ENCODE measurements around the gene NDC1.
A peak's percentile ranks its signal among the peaks of the same experiment; 100 is the strongest.

The NDC1 gene

DNA sequence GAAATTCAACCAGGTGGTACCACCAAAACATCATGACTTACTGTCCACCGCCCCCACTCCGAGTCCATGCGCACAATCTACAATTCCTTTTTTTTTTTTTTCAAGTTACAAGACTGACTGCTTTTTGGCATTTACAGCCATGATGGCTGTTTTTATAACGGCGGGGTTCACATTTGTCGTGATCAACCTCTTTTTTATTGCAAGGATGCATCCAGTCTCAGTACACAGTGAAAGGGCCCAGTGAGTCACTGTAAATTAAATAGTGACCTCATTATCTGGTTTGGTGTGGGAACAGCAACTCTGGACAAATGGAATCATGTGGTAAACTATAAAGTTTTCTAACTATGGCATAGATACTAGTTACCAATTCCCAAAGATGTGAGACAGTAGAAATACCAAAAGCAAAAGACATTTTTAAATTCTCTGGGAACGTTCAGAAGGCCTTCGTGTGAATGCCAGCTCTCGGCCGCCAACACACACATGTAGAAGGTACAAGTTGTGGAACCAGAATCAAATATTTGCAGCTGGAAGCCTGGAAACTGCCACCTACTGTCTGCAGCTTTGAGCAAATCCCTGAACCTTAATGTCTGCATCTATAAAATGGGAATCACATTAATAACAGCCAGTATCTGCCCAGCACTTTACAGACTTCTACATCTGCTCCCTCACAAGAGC is 104.0 kb downstream of the NDC1 start:
- no peak for DNase-seq (ENCODE audit: low spot score in 2 of 2)
- no peak overlapping the region for H3K4me3 Mint-ChIP-seq
- H3K36me3 Mint-ChIP-seq: no peaks in the 10 kb centered on the region
- no peak overlapping the region for H3K27ac Mint-ChIP-seq
- ATAC-seq: no peak
- H3K4me1 Mint-ChIP-seq: no peaks in the 10 kb centered on the region
- H3K9me3 Mint-ChIP-seq: no peaks in the 10 kb centered on the region

DNA sequence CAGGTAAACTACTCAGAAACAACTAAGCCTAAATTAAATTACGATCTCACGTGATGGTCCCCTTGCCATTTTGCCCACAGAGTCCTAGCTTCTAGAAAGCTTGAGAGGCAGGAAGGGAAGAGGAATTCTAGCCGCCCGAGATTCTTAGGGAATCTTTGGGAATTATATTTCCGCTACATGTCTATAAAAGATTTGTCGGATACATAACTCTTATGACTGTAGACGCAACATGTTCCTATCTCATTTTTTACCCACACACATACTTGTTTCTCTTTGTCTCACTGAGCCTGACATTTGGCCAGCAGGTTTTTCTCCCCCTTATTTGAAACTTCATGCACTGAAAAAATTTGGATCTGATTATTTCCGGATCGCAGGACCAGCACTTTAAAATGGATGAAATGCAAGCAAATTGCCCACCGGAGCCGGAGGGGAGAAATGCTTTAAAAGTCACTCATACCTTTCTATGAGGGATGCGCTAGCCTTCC is 104.6 kb downstream of the NDC1 start:
- Mint-ChIP-seq H3K4me1 (no peaks in the 10 kb centered on the region), H3K36me3 (no peaks in the 10 kb centered on the region), H3K9me3 (no peaks in the 10 kb centered on the region), H3K4me3 (no peak overlapping the region), H3K27ac (no peak overlapping the region)
- ATAC-seq (no peak), DNase-seq (ENCODE audit: low spot score in 2 of 2) (no peak)

DNA sequence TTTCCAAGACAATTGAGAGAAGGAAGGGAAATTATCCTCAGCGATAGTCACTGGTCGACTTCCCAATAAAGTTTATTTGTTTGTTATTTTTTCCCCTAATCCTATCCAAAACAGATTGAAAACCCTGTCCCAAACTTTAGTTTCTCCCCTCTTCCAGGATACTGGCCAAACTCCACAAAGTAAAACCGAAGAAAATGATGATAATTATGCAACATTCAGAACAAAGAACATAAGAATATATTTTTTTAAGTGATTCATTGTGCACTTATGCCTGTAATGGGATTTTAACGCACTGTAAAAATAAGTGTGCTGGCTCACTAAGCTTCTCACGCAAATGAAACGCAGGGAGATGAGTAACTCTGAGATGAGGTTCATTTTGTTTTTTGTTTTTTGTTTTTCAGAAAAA is 105.2 kb downstream of the NDC1 start:
- DNase-seq (ENCODE audit: low spot score in 2 of 2) (no peak), ATAC-seq (no peak)
- H3K36me3 Mint-ChIP-seq: no peaks in the 10 kb centered on the region
- H3K4me3 Mint-ChIP-seq: no peak overlapping the region
- H3K27ac Mint-ChIP-seq: no peak overlapping the region
- H3K9me3 Mint-ChIP-seq: no peaks in the 10 kb centered on the region
- H3K4me1 Mint-ChIP-seq: no peaks in the 10 kb centered on the region

DNA sequence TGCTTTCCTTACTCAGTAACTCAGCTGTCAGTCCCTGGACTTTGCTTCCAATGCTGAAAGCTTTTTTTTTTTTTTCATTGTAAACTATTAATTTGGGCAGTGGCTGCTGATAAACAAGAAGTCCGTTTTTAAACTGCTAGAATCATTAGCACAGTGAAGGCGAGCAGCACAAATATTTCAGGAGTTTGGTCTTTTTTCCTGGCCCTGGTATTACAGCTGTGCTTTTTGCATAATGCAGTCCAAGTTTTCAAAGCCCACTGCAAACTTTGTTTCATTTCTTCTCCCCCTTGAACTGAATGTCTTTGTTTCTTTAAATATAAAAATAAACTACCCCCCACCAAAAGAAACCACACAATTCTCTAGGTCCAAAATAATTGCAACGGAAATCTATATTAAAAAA is 105.7 kb downstream of the NDC1 start:
- Mint-ChIP-seq H3K9me3 (no peaks in the 10 kb centered on the region), H3K36me3 (no peaks in the 10 kb centered on the region), H3K4me3 (no peak overlapping the region), H3K27ac (no peak overlapping the region), H3K4me1 (no peaks in the 10 kb centered on the region)
- no peak for ATAC-seq
- no peak for DNase-seq (ENCODE audit: low spot score in 2 of 2)

DNA sequence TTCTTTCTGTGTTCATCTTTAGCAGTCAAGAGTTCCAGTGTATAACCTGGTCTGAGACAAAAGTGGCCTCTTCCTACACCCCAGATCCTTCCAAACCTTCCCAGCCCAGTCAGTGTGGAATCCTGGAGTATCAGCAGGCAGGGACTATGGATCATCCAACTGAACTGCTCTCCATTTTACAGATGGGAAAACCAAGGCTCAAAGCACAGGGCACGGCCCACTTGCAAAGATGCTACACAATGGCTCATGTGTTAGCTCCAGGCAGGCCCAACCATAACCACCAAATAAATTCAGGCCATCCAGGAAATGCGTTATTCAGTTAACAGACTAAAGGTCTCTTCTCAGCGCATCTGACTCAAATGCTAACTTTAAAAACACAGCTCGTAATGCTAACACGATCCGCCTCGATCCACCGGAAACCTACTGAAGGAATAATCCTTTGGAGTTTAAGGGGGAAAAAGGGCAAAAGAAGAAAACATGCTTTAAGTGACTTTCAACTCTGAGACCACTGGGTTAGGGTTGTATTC is 106.3 kb downstream of the NDC1 start:
- no peak overlapping the region for H3K4me3 Mint-ChIP-seq
- H3K9me3 Mint-ChIP-seq: no peaks in the 10 kb centered on the region
- no peak overlapping the region for H3K27ac Mint-ChIP-seq
- DNase-seq (ENCODE audit: low spot score in 2 of 2): no peak
- no peaks in the 10 kb centered on the region for H3K4me1 Mint-ChIP-seq
- H3K36me3 Mint-ChIP-seq: no peaks in the 10 kb centered on the region
- no peak for ATAC-seq

DNA sequence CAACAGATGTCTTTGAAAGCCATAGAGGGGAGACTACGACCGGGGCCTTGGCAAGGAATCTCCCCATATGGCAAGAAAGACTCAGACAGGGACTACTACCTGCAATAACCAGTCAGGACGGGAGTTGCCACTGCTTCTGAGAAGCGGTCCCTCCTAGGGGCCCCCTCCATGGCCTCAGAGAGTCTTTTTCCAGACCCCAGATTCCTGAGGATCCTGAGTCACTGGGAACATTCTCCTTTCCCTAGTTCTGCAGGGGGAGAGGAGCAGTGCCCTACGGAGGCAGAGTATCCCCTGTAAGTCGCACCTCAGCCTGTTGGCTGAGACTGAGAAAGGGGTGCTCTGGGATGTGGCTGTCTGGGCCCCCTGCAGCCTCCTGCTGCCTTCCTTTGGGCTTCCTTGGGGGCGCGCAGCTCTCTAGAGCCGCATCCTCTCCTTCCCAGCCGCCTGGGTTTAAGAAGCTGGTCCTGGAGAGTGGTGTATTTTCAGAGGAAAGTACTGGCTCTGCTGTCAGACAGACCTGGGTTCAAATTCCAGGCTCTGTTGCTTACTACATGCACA is 107.0 kb downstream of the NDC1 start:
- Mint-ChIP-seq H3K4me1 (no peaks in the 10 kb centered on the region), H3K36me3 (no peaks in the 10 kb centered on the region), H3K4me3 (no peak overlapping the region), H3K9me3 (no peaks in the 10 kb centered on the region), H3K27ac (no peak overlapping the region)
- DNase-seq (ENCODE audit: low spot score in 2 of 2): no peak
- ATAC-seq: peak; percentile 24

DNA sequence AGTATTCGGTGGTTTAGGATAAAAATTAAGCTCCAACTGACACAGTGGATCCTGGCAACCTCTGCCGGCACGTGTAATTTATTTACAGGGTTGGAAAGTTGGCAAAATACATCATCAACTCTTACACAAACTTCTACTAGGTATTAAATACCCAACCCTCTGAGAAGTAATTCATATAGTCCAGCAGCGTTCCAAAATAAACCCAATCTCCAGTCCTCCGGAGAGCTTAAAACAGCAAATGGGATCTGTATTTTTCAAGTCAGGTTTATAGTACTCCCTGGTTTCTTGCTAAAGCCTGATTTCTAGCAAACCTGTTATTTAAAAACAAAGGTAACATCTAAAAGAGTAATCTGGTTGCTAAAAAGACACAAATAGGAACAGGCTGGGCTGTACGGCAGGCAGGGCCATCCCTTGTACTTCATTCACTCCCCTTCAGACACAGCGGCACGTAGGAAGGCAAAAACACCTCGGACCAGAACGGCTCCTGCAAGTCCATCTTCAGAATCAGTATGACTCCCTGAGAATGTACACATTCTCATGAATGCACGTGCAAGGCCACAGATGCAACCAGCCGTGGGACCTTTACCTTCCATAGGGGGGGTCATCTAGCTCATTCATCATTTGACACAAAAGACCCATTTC is 107.8 kb downstream of the NDC1 start:
- H3K4me1 Mint-ChIP-seq: no peaks in the 10 kb centered on the region
- H3K36me3 Mint-ChIP-seq: no peaks in the 10 kb centered on the region
- H3K4me3 Mint-ChIP-seq: no peak overlapping the region
- H3K9me3 Mint-ChIP-seq: no peaks in the 10 kb centered on the region
- ATAC-seq (no peak), DNase-seq (ENCODE audit: low spot score in 2 of 2) (no peak)
- no peak overlapping the region for H3K27ac Mint-ChIP-seq

DNA sequence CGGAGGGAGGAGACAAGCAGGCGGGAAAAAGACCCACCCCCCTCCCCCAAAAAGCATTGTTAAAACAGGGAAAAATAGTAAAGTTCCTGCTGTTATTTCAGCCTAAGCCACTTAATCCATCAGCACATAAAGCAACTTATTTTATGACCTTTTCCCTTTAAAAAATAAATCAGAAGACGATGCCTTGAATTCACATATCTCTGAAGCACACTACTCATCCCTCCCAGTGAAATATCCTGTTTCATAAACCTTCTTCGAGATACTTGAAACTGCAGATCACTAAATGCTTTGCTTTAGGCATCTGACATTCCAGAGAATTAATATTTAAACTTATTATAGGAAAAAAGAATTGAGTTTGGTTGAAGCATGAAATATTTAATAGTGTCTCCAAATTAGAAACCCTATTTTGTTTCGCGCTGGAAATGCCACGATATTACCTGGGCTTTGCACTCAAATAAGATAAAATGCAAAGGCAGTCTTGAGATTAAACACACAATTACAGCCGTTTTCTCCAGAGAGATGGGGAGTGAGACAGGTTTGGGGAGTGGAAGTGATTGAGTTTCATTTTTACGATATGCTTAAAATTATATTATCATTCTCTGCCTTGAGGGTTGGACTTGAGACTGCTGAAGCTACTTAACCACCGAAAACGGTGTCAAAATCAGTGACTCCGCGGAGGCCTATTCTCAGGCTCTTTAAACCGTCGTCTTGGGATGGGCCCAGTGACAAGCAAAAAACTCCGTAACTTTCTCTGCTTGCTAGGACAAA is 108.5 kb downstream of the NDC1 start:
- DNase-seq (ENCODE audit: low spot score in 2 of 2) (no peak), ATAC-seq (no peak)
- Mint-ChIP-seq H3K9me3 (no peaks in the 10 kb centered on the region), H3K36me3 (no peaks in the 10 kb centered on the region), H3K4me1 (no peaks in the 10 kb centered on the region), H3K4me3 (no peak overlapping the region), H3K27ac (no peak overlapping the region)

DNA sequence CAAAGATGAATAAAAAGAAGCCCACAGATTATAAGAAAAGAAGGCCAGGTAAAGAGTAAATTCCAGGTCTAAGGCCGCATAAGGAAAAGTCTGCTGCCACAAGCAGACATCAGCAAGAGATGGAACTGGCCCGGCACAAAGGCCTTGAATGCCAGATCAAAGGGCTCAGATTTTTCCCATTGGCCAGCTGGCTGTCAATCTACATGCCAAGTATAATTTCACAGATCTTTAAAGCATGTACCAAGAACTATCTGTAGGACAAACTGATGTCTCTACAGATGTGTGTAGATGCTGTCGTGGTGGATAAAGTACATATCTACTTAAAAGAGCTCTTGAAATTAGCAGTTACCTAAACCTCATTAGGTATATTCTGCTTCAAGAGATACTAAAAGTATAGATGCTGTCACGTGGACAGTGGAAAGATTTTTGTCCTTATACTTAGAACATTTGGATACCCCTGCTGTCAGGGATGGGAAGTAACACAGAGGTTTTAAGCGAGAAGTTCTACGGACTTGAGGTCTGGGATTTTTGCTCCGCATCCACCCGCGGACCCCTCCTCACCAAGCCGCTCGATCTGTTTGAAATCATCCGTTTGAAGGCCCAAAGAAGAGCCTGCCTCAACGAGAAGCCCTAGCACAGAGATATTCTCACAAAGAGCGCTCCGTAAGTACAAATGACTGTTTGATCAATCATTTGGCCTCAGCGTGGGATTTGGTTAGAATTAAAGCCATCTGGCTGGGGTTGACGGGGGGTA is 109.2 kb downstream of the NDC1 start:
- Mint-ChIP-seq H3K36me3 (no peaks in the 10 kb centered on the region), H3K27ac (no peak overlapping the region), H3K4me1 (no peaks in the 10 kb centered on the region), H3K4me3 (no peak overlapping the region), H3K9me3 (no peaks in the 10 kb centered on the region)
- DNase-seq (ENCODE audit: low spot score in 2 of 2): no peak
- no peak for ATAC-seq

DNA sequence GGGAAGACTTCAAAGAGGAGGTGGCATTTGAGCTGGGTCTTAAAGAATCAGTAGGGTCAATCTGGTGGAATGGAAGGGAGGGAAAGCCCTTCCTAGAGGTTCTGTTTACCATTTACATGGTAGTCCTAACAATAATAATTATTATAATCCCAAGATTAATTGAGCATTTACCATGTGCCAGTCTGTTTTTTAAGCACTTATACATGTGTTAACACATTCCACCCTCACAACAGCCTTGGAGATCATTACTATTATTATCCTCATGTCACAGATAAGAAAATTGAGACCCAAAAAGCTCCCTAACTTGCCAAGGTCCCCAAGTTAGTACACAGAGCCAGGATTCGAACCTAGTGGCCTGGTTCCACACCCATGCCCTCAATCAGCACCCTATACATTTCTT is 109.9 kb downstream of the NDC1 start:
- DNase-seq (ENCODE audit: low spot score in 2 of 2): no peak
- H3K4me3 Mint-ChIP-seq: no peak overlapping the region
- no peak overlapping the region for H3K27ac Mint-ChIP-seq
- H3K4me1 Mint-ChIP-seq: no peaks in the 10 kb centered on the region
- no peak for ATAC-seq
- H3K36me3 Mint-ChIP-seq: no peaks in the 10 kb centered on the region
- H3K9me3 Mint-ChIP-seq: no peaks in the 10 kb centered on the region

DNA sequence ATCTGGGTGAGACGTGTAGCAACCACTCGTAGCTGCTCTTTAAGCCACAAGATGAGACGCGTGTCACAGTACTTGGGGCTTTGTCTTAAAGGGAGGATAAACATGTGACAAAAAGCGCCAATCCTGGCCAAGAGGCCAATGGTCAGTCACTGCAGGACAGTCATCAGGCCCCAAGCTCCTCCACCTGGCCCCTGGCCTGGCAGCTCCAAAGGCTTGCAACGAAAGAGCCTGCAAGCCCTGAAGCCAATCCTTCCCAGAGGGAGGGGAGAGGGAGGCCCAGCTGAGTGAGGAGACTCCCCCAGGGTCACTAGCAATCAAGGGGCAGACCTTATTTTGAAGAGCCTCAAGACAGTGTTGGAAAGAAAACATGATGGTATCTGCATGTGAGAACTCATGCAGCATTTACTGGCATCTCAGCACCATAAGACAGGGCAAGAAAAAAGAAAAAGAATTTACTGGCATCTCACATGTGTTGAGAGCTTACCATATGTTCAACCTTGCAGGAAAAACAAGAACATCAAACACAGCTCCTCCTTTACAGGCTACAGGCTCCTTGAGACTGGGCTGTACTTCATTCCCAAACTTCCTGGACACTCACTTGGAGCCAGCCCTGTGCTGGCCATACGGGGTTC is 110.5 kb downstream of the NDC1 start:
- ATAC-seq (no peak), DNase-seq (ENCODE audit: low spot score in 2 of 2) (no peak)
- Mint-ChIP-seq H3K36me3 (no peaks in the 10 kb centered on the region), H3K4me1 (no peaks in the 10 kb centered on the region), H3K27ac (no peak overlapping the region), H3K4me3 (no peak overlapping the region), H3K9me3 (no peaks in the 10 kb centered on the region)

DNA sequence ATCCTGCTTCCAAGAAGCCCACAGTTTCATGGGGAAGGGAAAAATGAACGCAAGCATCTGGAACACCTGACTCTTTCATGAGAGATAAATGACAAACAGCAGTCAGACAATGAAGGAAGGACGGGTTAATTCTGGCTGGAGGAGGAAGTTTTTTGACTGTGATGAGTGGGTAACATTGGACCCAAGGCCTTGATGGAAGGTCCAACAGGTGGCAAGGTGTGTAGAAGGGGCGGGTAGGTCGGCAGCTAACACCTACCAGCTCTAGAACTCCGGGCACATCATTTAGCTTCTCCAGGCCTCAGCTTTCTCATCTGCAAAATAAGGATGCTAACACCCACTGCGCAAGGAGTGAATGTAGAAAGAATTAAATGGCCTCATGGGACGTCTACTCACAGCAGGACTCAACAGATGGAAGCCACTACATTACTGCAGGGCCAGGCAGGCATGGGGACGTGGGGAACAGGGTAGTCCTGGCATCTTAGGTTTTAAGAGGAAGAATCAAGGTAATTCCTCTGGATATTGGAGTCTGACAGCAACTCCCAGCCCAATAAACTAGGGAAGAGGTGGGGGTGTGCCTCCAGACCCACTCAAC is 112.0 kb downstream of the NDC1 start:
- DNase-seq (ENCODE audit: low spot score in 2 of 2) (no peak), ATAC-seq (no peak)
- no peak overlapping the region for H3K27ac Mint-ChIP-seq
- H3K4me1 Mint-ChIP-seq: no peaks in the 10 kb centered on the region
- H3K9me3 Mint-ChIP-seq: no peaks in the 10 kb centered on the region
- no peak overlapping the region for H3K4me3 Mint-ChIP-seq
- no peaks in the 10 kb centered on the region for H3K36me3 Mint-ChIP-seq

DNA sequence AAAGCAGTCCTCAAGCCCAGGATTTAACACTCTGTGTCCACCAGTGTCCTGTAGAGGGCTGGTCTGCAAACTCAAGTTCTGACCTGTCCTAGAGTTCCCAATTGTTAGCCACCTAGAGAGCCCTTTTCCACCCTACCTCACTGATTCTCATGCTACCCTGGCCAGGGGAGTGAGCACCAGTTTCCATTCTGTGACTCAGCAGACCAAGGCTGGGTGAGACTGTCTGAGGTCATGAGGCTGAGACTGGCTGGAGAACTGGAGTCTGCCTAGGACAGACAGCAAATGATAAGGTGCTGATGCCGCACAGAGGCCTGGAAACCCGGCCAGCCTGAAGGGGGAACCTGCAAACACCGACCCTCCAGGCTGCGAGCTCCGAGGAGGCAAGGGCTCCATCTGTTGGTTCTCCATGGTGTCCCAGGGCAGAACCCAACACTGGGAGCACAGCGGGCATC is 112.8 kb downstream of the NDC1 start:
- Mint-ChIP-seq H3K4me3 (no peak overlapping the region), H3K9me3 (no peaks in the 10 kb centered on the region), H3K27ac (no peak overlapping the region), H3K4me1 (no peaks in the 10 kb centered on the region), H3K36me3 (no peaks in the 10 kb centered on the region)
- ATAC-seq (peak; percentile 85), DNase-seq (ENCODE audit: low spot score in 2 of 2) (no peak)

DNA sequence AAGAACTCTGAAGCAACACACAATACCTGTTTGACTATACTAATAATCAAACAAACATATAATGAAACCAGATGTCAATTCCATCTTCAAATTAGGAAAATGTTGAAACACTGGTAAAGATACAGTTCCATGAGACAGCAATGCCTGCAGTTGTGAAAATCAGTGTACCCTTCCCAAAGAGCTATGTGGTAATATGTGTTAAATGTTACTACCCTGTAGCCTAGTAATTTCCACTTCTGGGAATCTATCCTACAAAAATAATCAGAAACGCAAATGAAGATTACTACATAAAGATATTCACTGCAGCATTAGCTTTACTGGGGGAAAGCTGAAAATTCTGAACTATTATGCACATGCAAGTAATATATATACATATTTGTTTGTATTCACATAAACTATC is 116.1 kb downstream of the NDC1 start:
- no peak for DNase-seq (ENCODE audit: low spot score in 2 of 2)
- Mint-ChIP-seq H3K36me3 (no peaks in the 10 kb centered on the region), H3K4me1 (no peaks in the 10 kb centered on the region), H3K9me3 (no peaks in the 10 kb centered on the region), H3K4me3 (no peak overlapping the region), H3K27ac (no peak overlapping the region)
- no peak for ATAC-seq
